ENCODE measurements around the gene PROKR1.
A peak's percentile ranks its signal among the peaks of the same experiment; 100 is the strongest.

PROKR1 gene

DNA sequence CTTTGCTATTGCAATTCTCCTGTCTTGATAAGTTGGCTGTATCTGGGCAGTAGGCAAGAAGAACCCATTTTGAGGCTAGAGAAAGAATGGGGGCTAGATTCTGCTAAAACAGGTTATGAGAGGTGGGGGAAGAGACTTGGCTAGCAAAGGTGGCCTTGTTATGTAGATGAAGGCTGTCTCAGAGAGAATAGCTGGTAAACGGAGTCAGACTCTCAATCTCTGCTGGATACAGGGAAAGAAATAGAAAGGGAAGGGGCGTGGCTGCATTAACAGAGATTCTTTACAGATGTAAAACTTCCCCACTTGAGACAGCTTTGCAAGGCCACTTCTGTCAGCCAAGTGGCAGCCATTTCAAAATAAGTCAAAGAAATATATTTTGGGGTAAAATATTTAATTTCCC is 53.2 kb downstream of the PROKR1 start:
- H3K4me2 ChIP-seq (ENCODE audit: low read length) = no peak overlapping the region
- peaks cover 36% of the 10 kb centered on the region for H3K4me1 ChIP-seq (ENCODE audit: low read length)
- H3K79me2 ChIP-seq (ENCODE audit: low read length) = no peaks in the 10 kb centered on the region
- TF ChIP-seq CTCF (IDR thresholded peaks at IDR 0.05; ENCODE audit: low read depth, low read length) = no peak
- TF ChIP-seq EZH2phosphoT487 (IDR thresholded peaks at IDR 0.05; ENCODE audit: low read depth) = no peak
- no peaks in the 10 kb centered on the region for H3K36me3 ChIP-seq (replicated peaks; ENCODE audit: low read depth, low read length)
- no peak overlapping the region for H3K27ac ChIP-seq (ENCODE audit: low read length)
- H3K4me3 ChIP-seq (ENCODE audit: low read length) = no peak overlapping the region
- no peak overlapping the region for H3K9ac ChIP-seq (ENCODE audit: low read length)
- no peak overlapping the region for H2AFZ ChIP-seq (ENCODE audit: low read depth, low read length)
- H3K9me3 ChIP-seq (ENCODE audit: insufficient read depth, low read length) = peaks cover 7% of the 10 kb centered on the region
- no peaks in the 10 kb centered on the region for H3K27me3 ChIP-seq (ENCODE audit: low read depth, low read length)
- no peaks in the 10 kb centered on the region for H4K20me1 ChIP-seq (ENCODE audit: insufficient read depth, low read length)

- H3K4me1 ChIP-seq (ENCODE audit: low read length) = peaks cover 15% of the 10 kb centered on the region
- no peaks in the 10 kb centered on the region for H3K79me2 ChIP-seq (ENCODE audit: low read length)
- H4K20me1 ChIP-seq (ENCODE audit: insufficient read depth, low read length) = no peaks in the 10 kb centered on the region
- H3K27me3 ChIP-seq (ENCODE audit: low read depth, low read length) = no peaks in the 10 kb centered on the region
- H2AFZ ChIP-seq (ENCODE audit: low read depth, low read length) = peak overlapping the region; percentile 88
- H3K4me2 ChIP-seq (ENCODE audit: low read length) = peak overlapping the region; percentile 7; the same call in 1 of the 2 replicates
- H3K9ac ChIP-seq (ENCODE audit: low read length) = no peak overlapping the region
- H3K27ac ChIP-seq (ENCODE audit: low read length) = peak overlapping the region; percentile 13; the same call in 1 of the 2 replicates
- H3K9me3 ChIP-seq (ENCODE audit: insufficient read depth, low read length) = peaks cover 7% of the 10 kb centered on the region
- TF ChIP-seq CTCF (IDR thresholded peaks at IDR 0.05; ENCODE audit: low read depth, low read length) (no peak), EZH2phosphoT487 (IDR thresholded peaks at IDR 0.05; ENCODE audit: low read depth) (no peak)
- H3K36me3 ChIP-seq (replicated peaks; ENCODE audit: low read depth, low read length) = no peaks in the 10 kb centered on the region
- H3K4me3 ChIP-seq (ENCODE audit: low read length) = no peak overlapping the region
Observed at GRCh38 chr2:68698567-68699377, 55.4 kb downstream of the PROKR1 start.

DNA sequence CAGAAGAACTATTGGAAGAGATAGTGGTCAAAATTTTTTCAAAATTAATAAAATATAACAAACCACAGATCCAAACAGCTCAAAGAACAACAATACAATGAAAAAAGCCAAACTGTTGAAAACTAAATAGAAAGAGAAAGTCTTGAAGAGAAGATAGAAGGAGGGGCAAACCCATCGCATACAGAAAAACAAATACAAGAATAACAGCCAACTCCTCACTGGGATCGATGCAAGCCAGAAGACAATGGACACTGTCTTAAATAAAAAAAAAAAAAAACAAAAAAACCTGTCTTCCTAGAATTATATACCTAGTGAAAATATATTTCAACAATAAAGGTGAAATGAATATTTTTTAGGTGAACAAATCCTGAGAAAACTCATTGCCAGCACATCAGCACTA is 57.2 kb downstream of the PROKR1 start:
- Histone ChIP-seq H2AFZ (ENCODE audit: low read depth, low read length) (no peak overlapping the region), H3K4me2 (ENCODE audit: low read length) (no peak overlapping the region), H4K20me1 (ENCODE audit: insufficient read depth, low read length) (no peaks in the 10 kb centered on the region), H3K9ac (ENCODE audit: low read length) (no peak overlapping the region), H3K27me3 (ENCODE audit: low read depth, low read length) (no peaks in the 10 kb centered on the region), H3K9me3 (ENCODE audit: insufficient read depth, low read length) (peaks cover 7% of the 10 kb centered on the region), H3K4me1 (ENCODE audit: low read length) (peaks cover 10% of the 10 kb centered on the region), H3K79me2 (ENCODE audit: low read length) (no peaks in the 10 kb centered on the region), H3K27ac (ENCODE audit: low read length) (no peak overlapping the region), H3K36me3 (replicated peaks; ENCODE audit: low read depth, low read length) (no peaks in the 10 kb centered on the region), H3K4me3 (ENCODE audit: low read length) (no peak overlapping the region)
- TF ChIP-seq CTCF (IDR thresholded peaks at IDR 0.05; ENCODE audit: low read depth, low read length) = no peak
- TF ChIP-seq EZH2phosphoT487 (IDR thresholded peaks at IDR 0.05; ENCODE audit: low read depth) = no peak

- Histone ChIP-seq H3K4me3 (ENCODE audit: low read length) (no peak overlapping the region), H3K27ac (ENCODE audit: low read length) (no peak overlapping the region), H3K4me1 (ENCODE audit: low read length) (peaks cover 24% of the 10 kb centered on the region), H2AFZ (ENCODE audit: low read depth, low read length) (no peak overlapping the region), H3K4me2 (ENCODE audit: low read length) (no peak overlapping the region), H3K9ac (ENCODE audit: low read length) (no peak overlapping the region), H3K9me3 (ENCODE audit: insufficient read depth, low read length) (no peaks in the 10 kb centered on the region), H3K27me3 (ENCODE audit: low read depth, low read length) (no peaks in the 10 kb centered on the region), H4K20me1 (ENCODE audit: insufficient read depth, low read length) (no peaks in the 10 kb centered on the region), H3K79me2 (ENCODE audit: low read length) (no peaks in the 10 kb centered on the region), H3K36me3 (replicated peaks; ENCODE audit: low read depth, low read length) (no peaks in the 10 kb centered on the region)
- TF ChIP-seq CTCF (IDR thresholded peaks at IDR 0.05; ENCODE audit: low read depth, low read length) (no peak), EZH2phosphoT487 (IDR thresholded peaks at IDR 0.05; ENCODE audit: low read depth) (no peak)
Observed at GRCh38 chr2:68706637-68707036, 63.3 kb downstream of the PROKR1 start.

Data from OCI-LY3 (cell line).